ENCODE data around the gene TBC1D4.

TBC1D4 gene

GRCh38 chr13:75447493-75447892 lies 34.5 kb downstream of the TBC1D4 start:
- Histone ChIP-seq H4K20me1 (ENCODE audit: insufficient read depth, low read length) (no peaks in the 10 kb centered on the region), H3K9me2 (replicated peaks; ENCODE audit: insufficient read depth, low read length) (no peaks in the 10 kb centered on the region), H3K27ac (ENCODE audit: low read length) (no peak overlapping the region), H3K27me3 (replicated peaks; ENCODE audit: insufficient read depth, low read length) (peaks cover 9% of the 10 kb centered on the region; the same call in 1 of the 2 replicates), H3K36me3 (replicated peaks; ENCODE audit: insufficient read depth, low read length) (no peaks in the 10 kb centered on the region), H3K4me2 (ENCODE audit: low read depth, low read length) (no peak overlapping the region), H3K4me3 (ENCODE audit: low read length) (no peak overlapping the region), H2AFZ (ENCODE audit: low read length) (no peak overlapping the region), H3F3A (ENCODE audit: insufficient read depth, low read length) (no peaks in the 10 kb centered on the region), H3K9ac (ENCODE audit: low read length) (no peak overlapping the region), H3K79me2 (ENCODE audit: low read length) (no peaks in the 10 kb centered on the region), H3K9me3 (replicated peaks; ENCODE audit: insufficient read depth, low read length) (no peaks in the 10 kb centered on the region), H3K4me1 (ENCODE audit: low read length) (peaks cover 11% of the 10 kb centered on the region; the same call in 1 of the 2 replicates)
- TF ChIP-seq EZH2phosphoT487 (IDR thresholded peaks at IDR 0.05; ENCODE audit: low read length) (no peak), EZH2 (optimal IDR thresholded peaks at IDR 0.05; ENCODE audit: low read depth, low read length) (no peak), CTCF (IDR thresholded peaks at IDR 0.05; ENCODE audit: low read length) (no peak)
- DNase-seq = no peak

- Histone ChIP-seq H3K9ac (ENCODE audit: low read length) (no peak overlapping the region), H3K4me1 (ENCODE audit: low read length) (peaks cover 11% of the 10 kb centered on the region; the same call in 1 of the 2 replicates)
Observed at GRCh38 chr13:75446874-75447273, 35.1 kb downstream of the TBC1D4 start.

GRCh38 chr13:75445717-75446499 lies 36.1 kb downstream of the TBC1D4 start:
- Histone ChIP-seq H3K9ac (ENCODE audit: low read length) (no peak overlapping the region), H3K4me1 (ENCODE audit: low read length) (peaks cover 11% of the 10 kb centered on the region; the same call in 1 of the 2 replicates), H3K4me3 (ENCODE audit: low read length) (no peak overlapping the region), H3K36me3 (replicated peaks; ENCODE audit: insufficient read depth, low read length) (no peaks in the 10 kb centered on the region), H3K9me3 (replicated peaks; ENCODE audit: insufficient read depth, low read length) (no peaks in the 10 kb centered on the region), H3K4me2 (ENCODE audit: low read depth, low read length) (no peak overlapping the region), H3K27ac (ENCODE audit: low read length) (no peak overlapping the region), H2AFZ (ENCODE audit: low read length) (no peak overlapping the region), H3K79me2 (ENCODE audit: low read length) (no peaks in the 10 kb centered on the region), H3K27me3 (replicated peaks; ENCODE audit: insufficient read depth, low read length) (peaks cover 9% of the 10 kb centered on the region; the same call in 1 of the 2 replicates), H3F3A (ENCODE audit: insufficient read depth, low read length) (no peaks in the 10 kb centered on the region), H4K20me1 (ENCODE audit: insufficient read depth, low read length) (no peaks in the 10 kb centered on the region), H3K9me2 (replicated peaks; ENCODE audit: insufficient read depth, low read length) (no peaks in the 10 kb centered on the region)
- no peak for DNase-seq
- no peak for TF ChIP-seq CTCF (IDR thresholded peaks at IDR 0.05; ENCODE audit: low read length)
- TF ChIP-seq EZH2 (optimal IDR thresholded peaks at IDR 0.05; ENCODE audit: low read depth, low read length) = no peak
- no peak for TF ChIP-seq EZH2phosphoT487 (IDR thresholded peaks at IDR 0.05; ENCODE audit: low read length)

More at GRCh38 chr13:75446874-75447273, 35.1 kb downstream of the TBC1D4 start:
- H3F3A ChIP-seq (ENCODE audit: insufficient read depth, low read length) = no peaks in the 10 kb centered on the region
- no peaks in the 10 kb centered on the region for H3K9me3 ChIP-seq (replicated peaks; ENCODE audit: insufficient read depth, low read length)
- no peak overlapping the region for H3K4me3 ChIP-seq (ENCODE audit: low read length)
- H3K4me2 ChIP-seq (ENCODE audit: low read depth, low read length) = no peak overlapping the region
- H3K27ac ChIP-seq (ENCODE audit: low read length) = no peak overlapping the region
- peaks cover 9% of the 10 kb centered on the region; the same call in 1 of the 2 replicates for H3K27me3 ChIP-seq (replicated peaks; ENCODE audit: insufficient read depth, low read length)
- no peak for DNase-seq
- no peak for TF ChIP-seq EZH2phosphoT487 (IDR thresholded peaks at IDR 0.05; ENCODE audit: low read length)
- H3K9me2 ChIP-seq (replicated peaks; ENCODE audit: insufficient read depth, low read length) = no peaks in the 10 kb centered on the region
- H3K36me3 ChIP-seq (replicated peaks; ENCODE audit: insufficient read depth, low read length) = no peaks in the 10 kb centered on the region
- H2AFZ ChIP-seq (ENCODE audit: low read length) = no peak overlapping the region
- no peaks in the 10 kb centered on the region for H3K79me2 ChIP-seq (ENCODE audit: low read length)
- H4K20me1 ChIP-seq (ENCODE audit: insufficient read depth, low read length) = no peaks in the 10 kb centered on the region

GRCh38 chr13:75444016-75444415 lies 38.0 kb downstream of the TBC1D4 start:
- H3K36me3 ChIP-seq (replicated peaks; ENCODE audit: insufficient read depth, low read length) = no peaks in the 10 kb centered on the region
- no peaks in the 10 kb centered on the region for H3K27me3 ChIP-seq (replicated peaks; ENCODE audit: insufficient read depth, low read length)
- no peak overlapping the region for H3K27ac ChIP-seq (ENCODE audit: low read length)
- H3K9me3 ChIP-seq (replicated peaks; ENCODE audit: insufficient read depth, low read length) = no peaks in the 10 kb centered on the region
- H3K4me3 ChIP-seq (ENCODE audit: low read length) = no peak overlapping the region
- no peaks in the 10 kb centered on the region for H4K20me1 ChIP-seq (ENCODE audit: insufficient read depth, low read length)
- H3K4me1 ChIP-seq (ENCODE audit: low read length) = peaks cover 5% of the 10 kb centered on the region; the same call in 1 of the 2 replicates
- no peak overlapping the region for H2AFZ ChIP-seq (ENCODE audit: low read length)
- H3K79me2 ChIP-seq (ENCODE audit: low read length) = no peaks in the 10 kb centered on the region
- no peak overlapping the region for H3K4me2 ChIP-seq (ENCODE audit: low read depth, low read length)
- H3K9ac ChIP-seq (ENCODE audit: low read length) = no peak overlapping the region
- DNase-seq = no peak
- no peaks in the 10 kb centered on the region for H3K9me2 ChIP-seq (replicated peaks; ENCODE audit: insufficient read depth, low read length)
- TF ChIP-seq EZH2 (optimal IDR thresholded peaks at IDR 0.05; ENCODE audit: low read depth, low read length) (no peak), EZH2phosphoT487 (IDR thresholded peaks at IDR 0.05; ENCODE audit: low read length) (no peak), CTCF (IDR thresholded peaks at IDR 0.05; ENCODE audit: low read length) (no peak)
- no peaks in the 10 kb centered on the region for H3F3A ChIP-seq (ENCODE audit: insufficient read depth, low read length)
